Measurements from ENCODE around the gene PDE4D.

DNA sequence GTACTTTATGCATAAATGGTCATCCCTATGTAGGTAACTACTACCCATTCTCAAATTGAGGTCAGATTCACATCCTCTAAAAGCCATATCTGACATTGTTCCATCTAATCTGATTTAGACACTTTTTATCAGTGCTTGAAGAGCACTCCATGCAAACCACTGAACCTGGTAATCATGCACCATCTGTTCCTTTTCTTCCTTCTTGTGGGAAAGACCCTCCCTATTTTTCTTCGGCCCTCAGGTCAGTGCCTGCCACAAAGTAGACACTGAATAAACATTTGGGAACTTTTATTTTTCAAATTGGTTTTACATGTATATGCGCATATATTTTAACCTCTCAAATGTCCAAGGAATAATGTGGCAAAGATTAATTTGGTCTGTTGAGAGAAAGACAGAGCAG, 26.0 kb upstream of the PDE4D start:
- no peak for TF ChIP-seq CTCF (IDR thresholded peaks at IDR 0.05; ENCODE audit: insufficient read depth, low read length)
- no peak for TF ChIP-seq POLR2AphosphoS5 (IDR thresholded peaks at IDR 0.05; ENCODE audit: low read depth)
- no peak for TF ChIP-seq SPI1 (IDR thresholded peaks at IDR 0.05; ENCODE audit: borderline replicate concordance, low read depth)
- no peak for TF ChIP-seq GABPA (IDR thresholded peaks at IDR 0.05; ENCODE audit: low read depth)
- no peak for TF ChIP-seq REST (IDR thresholded peaks at IDR 0.05; ENCODE audit: insufficient replicate concordance, low read depth)
